DMS79 (cell line): ENCODE results near the gene TMPRSS2.

Experiments used
- DNase-seq: peaks from one replicate; lab custom pipeline; 2025; lab: John Stamatoyannopoulos, UW

Gene TMPRSS2

DNA sequence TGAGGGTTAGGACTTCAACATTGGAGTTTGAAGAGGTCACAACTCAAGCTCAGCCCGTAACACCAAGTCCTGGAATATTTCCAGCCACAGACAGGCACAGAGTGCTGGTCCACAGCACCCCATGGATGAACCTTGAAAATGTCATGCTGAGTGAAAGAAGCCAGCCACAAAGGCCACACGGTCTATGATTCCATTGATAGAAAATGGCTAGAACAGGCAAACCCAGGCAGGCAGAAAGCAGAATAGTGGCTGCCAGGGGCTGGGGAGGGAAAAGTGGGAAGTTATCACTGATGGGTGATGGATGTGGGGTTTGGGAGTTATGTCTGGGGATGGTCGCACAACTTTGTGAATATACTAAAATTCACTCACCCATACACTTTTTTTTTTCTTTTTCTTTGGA lies 60.6 kb downstream of the TMPRSS2 start:
- DNase-seq = no peak

DNA sequence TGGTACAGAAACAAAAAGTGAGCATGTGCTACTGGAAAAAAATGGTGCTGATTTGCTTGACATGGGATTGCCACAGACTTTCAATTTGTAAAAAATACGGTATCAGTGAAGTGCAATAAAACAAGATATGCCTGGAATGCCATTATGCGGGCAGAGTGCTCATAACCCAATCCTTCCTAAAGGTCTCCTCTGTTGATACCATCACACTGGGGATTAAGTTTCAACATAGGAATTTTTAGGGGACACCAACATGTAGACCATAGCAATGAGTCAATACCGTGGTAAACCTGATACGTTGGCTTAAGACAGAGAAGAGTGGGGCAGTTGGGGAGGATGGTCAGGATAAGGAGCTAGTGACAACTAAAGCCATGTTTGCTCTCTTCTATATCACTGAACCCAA lies 61.4 kb downstream of the TMPRSS2 start:
- DNase-seq = no peak

DNA sequence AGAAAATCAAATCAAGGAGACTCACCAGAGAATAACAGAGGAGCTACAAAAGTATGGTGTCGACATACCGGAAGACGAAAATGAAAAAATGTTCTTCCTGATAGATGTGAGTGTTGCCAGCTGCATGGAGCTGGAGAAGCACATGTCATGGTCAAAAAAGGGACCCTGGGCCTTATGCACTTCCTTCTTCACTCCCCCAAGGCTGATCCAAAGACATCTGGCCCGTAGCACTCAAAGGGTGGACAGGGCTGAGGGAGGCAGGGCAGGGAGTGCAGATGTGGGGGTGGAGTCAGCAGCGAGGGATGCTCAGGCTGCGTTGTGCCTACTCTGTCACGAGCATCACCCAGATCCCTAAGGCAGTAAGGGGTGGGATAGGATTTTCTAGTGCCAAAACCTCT lies 62.5 kb downstream of the TMPRSS2 start:
- no peak for DNase-seq

DNA sequence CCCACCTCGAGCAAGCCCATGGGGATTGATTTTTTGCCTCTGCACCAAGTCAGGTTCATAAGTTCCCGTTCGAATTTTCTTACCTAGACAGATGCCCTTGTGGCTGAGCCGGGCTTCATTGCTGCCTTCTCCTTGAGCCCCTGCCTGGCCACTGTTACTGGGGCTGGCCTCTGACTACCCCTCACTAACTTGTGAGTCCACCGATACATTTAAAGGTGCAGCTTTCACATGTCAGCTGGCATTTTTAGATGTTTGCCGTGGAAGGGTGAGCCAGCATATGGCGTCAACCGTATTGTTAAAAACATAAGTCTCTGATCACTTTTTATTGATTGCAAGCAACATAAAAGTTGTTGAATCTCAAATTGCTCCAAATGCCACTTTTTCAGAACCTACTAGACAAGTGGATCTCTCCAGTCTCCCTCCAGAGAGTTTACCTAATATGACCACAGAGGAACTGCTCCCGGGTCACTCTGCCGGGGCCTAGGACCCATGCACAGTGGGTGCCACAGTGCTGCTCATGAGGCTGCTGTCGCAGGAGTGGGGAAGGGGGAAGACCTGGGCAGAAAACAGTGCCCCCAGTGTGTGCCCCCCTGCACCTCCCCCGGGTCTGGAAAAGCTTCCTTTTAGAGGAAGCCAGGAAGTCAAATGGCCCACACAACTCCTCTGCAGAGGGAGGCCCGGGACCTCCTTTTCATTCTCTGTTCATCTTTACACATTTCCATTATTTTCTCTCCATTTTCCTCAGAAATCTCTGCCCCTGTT lies 63.1 kb downstream of the TMPRSS2 start:
- DNase-seq = no peak

DNA sequence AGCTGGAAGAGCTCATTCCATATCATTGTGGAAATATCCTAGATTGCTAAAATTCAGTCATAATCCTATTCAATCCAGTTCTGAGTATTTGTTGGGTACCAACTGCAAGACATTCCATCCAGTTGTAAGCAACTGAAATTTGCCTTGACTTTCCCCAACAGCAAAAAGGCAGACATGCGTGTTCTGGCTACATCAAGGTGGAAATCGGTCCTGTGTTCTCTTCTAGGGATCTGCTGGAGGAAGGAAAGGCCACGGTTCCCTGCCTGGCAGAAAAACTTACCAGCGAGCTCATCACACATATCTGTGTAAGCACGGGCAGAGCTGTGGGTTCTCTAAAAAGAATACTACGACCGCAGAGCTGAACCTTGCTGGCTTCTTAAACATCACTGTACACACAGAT lies 64.4 kb downstream of the TMPRSS2 start:
- no peak for DNase-seq

DNA sequence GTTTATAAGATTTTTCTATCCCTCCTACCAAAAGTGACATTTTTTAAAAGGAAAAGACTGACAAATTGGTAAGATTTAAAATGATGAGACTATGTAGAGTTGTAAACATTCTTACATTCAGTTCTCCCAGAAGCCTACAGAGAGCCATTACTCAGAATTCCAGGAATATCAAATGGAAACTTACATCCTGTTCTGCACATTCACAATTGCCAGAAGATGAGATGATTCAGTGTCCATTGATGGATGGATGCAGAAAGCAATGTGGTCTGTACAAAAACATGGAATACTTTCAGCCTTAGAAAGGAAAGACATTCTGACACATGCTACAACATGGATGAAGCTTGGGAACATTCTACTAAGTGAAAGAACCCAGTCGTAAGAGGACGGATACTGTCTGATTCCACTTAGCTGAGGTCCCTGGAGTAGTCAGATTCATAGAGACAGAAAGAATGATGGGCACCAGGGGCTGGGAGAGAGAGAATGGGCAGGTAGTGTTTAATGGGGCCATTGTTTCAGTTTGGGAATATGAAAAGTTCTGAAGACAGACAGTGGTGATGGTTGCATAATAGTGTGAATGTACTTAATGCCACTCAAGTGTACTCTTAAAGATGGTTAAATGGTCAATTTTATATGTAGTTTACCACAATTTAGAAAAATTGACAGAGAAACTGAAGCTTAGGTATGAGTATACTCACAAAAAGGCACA lies 65.3 kb downstream of the TMPRSS2 start:
- no peak for DNase-seq

DNA sequence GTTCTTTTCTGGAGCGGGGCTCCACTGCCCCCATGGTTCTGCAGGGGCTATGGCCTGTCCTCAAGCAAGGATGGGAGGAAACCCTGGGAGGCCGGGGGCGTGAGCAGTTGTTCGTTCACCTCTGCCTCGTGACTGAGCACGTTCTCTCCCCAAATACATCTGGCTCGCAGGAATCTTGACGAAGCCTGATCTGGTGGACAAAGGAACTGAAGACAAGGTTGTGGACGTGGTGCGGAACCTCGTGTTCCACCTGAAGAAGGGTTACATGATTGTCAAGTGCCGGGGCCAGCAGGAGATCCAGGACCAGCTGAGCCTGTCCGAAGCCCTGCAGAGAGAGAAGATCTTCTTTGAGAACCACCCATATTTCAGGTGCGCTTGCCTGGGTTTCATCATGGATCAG lies 66.4 kb downstream of the TMPRSS2 start:
- DNase-seq = no peak

DNA sequence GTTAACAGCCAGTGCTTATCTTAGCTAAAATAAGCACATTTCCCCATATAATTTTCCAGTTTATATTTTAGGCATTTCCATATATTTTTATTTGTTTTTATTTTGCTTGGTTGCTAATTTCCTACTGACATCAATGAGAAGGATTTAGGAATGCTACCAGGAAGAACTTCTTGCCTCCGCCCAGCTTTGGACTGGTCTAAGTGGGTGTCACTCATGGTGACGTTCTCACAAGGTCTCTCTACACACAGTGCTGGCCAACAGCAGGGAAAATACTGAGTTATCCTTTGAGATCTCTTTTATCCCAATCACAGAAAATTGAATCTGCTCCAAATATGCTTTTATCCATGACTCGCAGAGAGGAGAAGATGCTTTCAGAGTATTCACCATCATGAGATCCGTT lies 68.7 kb downstream of the TMPRSS2 start:
- DNase-seq = no peak

DNA sequence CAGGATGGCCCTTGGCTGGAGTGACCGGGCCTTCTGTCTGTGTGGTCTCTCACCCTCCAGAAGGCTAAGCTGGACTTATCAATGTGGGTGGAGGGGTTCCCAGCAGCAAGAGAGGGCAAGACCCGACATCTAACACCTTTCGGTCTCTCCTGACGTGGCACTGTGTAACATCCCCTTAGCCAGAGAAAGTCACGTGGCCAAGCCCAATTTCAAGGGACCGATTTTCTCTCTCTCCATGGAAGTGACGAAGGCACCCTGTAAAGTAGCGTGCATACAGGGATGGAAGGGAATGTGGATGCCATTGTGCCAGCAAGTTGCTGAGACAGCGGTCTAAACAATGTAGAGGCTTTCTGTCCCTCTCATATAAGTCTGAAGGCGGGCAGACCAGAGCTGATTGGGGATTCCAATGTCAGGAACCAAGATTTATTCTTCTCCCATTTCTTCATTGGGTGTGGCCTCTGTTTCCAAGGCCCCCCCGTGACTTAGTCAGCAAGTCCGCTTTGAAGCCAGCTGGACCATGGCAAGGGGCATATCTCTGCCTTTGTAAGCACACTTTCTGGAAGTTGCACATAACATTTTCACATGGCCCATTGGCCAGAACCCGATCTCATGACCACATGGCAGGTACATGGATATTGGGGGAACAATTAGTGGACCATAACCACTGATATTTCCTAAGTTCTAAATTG lies 69.4 kb downstream of the TMPRSS2 start:
- no peak for DNase-seq

DNA sequence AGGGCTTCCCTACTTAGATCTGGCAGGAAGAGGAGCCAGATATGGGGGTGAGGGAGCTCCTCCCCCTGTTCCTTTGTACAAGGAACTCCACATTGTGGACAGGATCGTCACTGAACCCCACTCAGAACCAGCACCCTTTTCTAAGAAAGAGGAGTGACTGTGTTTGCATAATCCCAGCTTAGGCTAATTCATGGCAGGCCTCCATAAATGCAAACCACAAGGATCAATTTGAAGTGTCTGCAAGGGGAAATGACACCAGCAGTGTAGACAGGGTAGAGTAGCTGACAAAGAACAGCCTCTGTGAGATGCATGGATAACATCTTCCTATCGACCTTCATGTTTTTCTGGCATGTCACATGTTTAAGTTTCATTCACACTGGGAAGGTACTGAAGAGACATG lies 70.2 kb downstream of the TMPRSS2 start:
- DNase-seq = no peak

DNA sequence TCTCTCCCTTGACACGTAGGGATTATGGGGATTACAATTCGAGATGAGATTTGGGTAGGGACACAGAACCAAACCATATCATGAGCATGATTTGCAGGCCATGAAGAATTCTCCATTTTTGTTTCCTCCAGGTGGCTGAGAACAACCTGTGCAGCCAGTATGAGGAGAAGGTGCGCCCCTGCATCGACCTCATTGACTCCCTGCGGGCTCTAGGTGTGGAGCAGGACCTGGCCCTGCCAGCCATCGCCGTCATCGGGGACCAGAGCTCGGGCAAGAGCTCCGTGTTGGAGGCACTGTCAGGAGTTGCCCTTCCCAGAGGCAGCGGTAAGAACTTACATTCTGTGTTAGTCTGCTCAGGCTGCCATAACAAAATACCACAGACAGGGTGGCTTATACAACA lies 72.3 kb downstream of the TMPRSS2 start:
- no peak for DNase-seq

DNA sequence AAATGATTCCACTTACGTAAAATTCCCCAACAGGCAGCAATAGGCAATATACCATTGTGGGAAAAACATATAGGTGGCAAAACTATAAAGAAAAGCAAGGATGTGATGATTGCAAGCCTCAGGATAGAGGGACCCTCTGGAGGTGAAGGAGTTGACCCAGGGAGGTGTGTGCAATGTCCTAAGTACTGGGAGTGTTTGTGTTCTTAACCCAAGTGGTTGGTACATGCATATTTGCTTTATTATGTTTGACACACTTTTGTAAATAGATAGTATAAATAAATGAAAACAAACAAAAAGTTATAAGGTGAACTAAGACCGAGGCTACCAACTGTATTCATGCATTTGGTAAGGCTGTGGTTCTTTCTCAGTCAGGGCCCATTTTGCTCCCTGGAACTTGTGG lies 74.4 kb downstream of the TMPRSS2 start:
- DNase-seq = no peak

DNA sequence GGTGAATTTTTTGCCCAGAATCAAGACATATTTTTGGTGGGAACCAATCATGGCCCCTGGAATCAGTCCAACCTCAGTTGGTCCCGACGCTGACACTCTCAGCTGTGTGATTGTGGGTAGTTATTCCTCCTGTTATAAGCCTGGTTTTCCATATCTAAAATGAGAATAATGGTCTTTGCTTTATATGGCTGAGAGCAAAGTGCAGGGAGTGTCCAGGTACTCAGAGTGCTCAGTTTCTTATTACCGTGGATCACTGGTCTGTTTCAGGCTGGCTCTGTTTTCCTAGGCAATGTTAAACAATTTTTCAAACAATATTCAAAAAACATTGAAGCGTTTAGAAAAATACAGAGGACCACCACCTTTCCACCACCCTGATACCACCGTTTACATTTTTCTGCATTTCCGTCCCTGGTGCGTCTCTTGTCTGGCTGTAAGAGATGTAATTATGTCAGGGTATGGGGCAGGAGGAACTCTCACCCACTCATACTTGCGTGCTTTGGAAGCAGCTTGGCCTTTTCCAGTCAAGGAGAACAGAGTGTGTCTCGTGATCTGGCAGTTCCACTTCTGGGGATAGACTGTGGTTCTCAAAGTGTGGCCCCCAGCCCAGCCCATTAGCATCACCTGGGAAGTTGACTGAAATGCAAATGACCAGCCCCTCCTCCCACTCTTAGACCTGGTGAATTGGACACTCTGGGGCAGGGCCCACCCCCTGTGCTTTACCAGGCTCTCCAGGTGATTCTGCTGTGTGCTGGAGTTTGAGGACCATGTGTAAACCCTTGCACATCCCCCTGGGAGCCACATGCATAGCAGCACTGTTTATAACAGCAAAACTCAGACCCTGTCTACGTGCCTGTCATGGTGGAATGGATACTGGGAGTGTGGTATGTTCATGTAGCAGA lies 75.1 kb downstream of the TMPRSS2 start:
- peak; percentile 11 for DNase-seq

DNA sequence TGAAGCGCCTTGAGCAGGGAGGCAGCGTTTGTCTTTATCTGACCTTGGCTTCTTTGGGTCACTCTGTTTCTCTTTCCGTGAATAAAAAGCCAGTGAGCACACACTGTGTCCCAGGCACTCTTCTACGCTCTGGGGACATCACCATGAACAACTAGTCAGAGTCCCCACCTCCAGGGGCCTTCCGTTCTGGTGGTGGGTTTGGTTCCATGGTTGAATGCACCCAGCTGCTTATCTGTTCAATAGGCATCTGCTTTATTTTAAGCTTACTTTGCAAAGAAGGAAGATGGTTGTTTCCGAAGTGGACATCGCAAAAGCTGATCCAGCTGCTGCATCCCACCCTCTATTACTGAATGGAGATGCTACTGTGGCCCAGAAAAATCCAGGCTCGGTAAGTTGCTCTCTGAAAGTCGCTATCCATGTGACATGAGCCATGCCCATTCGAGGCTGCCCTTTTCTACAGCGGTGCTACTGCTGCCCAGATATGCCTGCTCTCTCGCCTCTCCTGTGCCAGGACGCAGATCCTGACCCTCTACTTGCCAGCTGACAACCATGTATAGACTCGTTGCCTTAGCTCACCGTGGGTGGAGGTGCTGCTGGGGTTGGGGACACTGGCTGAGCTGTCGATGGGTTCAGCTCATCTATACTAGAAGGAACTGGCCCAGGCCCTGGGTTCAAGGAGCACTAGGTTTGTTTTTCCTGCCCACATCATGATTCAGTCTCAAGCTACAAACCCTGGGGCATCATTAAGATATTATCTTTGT lies 76.0 kb downstream of the TMPRSS2 start:
- no peak for DNase-seq

DNA sequence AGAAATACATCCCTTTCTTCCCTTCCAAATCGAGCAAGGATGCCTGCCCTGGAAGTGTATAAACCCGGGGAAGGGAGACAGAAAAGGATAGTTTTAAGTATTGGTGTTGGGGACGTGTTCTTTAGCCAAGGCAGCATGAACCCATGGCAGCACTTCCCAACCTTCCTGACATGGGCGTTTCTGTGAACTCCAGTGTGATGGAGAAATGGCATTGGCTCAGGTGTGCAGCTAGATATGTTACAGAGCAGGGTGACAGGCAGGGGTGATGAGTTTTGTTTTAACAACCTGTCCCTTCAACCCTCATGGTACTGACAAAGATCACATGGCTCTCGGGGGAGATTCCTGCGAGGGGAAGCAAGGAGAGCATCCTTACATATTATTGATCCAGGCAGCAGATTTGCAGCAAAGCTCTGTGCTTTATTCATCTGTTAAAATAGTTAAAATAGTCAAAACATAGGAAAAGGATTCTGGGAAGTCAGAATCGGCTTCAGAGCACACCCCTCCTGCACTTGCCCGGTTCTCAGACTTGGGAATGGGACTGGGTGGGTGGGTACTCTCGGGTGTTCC lies 78.0 kb downstream of the TMPRSS2 start:
- DNase-seq = no peak

DNA sequence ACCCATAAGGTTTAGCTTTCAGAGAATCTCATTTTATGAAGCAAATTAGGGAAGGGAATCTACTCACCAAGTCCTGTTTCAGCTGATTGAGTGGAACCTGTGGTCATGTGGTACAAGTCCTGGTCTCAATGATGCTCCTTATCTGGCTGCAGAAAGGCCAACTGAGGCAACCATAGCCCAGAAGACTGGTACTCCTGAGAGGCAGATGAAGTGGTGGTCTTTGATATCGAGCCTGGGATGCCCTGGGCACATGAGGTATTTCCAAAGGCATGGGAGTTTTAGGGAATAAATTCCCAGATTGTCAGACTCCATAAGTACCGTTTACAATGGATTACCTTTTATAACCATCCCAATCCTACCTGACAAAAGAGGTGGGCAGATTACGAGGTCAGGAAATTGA lies 78.7 kb downstream of the TMPRSS2 start:
- no peak for DNase-seq

DNA sequence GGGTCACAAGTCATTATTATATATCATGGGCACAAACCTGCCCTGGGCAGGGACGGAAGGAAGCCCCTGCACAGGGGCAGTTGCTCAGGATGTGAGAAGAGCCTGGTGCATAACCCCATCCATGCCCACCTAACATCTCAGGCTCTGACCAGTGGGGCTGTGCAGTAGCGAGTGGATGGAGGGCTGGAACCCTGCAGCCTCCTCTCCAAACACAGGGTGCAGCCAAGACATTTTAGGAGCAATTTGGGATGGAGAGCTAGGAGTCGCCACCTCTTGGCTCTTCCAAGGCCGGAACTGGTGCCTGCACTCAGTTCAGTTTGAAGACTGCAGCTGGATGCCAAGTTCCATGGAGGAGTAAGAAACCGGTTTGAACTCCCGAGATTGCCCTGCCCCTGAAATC lies 79.1 kb downstream of the TMPRSS2 start:
- no peak for DNase-seq

DNA sequence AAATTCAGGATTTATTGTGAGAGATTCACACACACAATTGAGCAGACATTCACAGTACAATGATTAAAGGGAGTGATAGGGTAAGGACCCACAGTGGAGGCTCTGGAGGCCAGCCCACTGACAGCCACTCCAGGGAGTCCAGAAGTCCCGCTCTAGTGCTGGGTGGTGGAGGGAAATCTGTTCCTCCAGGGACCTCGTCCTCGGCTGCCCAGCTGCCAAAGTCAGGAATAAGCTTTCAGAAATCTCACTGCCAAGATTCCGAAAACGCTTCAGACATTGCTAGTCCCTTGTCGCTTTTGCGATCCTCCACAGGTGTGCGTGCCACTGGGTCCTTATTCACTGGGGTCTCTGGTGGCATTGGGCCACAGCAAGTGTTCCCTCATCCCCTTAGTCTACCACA lies 79.6 kb downstream of the TMPRSS2 start:
- no peak for DNase-seq

DNA sequence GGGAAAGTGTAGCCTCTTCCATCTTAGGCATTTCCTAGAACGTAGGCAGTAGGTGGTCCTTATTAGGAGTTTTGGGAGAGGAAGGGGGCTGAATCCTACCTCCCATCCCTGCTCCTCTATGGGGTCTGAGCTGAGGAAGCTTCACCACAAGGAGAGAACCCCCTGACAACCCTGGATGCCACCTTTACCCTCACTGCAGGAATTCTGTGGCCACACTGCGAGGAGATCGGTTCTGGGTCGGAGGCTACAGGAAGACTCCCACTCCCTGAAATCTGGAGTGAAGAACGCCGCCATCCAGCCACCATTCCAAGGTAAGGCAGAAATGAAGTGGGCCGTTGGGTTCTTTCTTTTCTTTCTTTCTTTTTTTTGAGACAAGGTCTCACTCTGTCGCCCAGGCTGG lies 80.4 kb downstream of the TMPRSS2 start:
- no peak for DNase-seq

DNA sequence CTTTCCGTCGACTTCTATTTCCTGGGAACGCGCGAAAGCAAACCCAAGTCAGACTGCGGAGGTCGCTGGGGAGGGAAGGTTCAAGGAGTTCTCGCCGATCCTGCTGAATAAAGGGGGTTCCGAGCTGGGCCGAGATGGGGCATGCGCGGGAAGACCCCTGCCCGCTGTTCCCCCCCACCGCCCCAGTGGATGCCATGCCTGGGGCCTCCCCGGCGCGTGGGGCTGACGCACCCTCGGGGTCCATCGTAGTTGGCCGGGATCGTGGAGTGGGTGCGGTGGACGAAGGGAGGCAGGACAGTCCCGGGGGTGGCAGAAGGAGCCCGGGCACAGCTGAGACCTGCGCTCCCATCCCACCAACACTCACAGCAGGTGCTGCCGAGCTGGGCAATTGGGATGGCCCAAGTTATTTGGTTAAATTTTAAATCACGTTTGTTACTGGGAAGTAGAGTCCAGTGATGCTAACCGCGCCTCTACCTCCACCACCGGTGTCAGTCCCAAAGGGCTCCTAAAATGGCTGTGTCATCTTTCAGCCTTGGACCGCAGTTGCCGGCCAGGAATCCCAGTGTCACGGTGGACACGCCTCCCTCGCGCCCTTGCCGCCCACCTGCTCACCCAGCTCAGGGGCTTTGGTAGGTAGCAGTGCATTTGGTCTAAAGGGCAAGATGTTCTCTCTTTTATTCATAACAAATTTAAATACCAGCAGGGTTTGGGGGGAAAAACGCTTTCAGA lies 81.1 kb downstream of the TMPRSS2 start:
- no peak for DNase-seq
